Left cardiac atrium (tissue), 4 donors: ENCODE measurements around the gene N4BP3. TPM values are rescaled to one million over a fixed set of nuclear protein-coding genes. Genes with fewer than 3 reads are reported as not detected.
"Not testable (repeated sequence)": the region's sequence is repeated elsewhere in the genome, so short reads cannot be mapped to it uniquely, and the experiment has no call there.

ENCODE experiments used
- ATAC-seq, 2 donors: fragments of 200-7000 bp; cut with Tn5 transposase; one replicate each; pipeline ENCODE4 v1.9.1; 2020; ENCODE audit warnings: mild to moderate bottlenecking in 2 of 2, moderate library complexity in 2 of 2
- DNase-seq: peaks from one replicate; pipeline ENCODE4 v3.0.0-alpha.2; 2020
- intact Hi-C, 2 donors: fragments of 100-400 bp; cut with DNase I; formaldehyde crosslinking; loops; one replicate each; pipeline versions ENCODE4 v1.14.1 to v1.15.1; 2022 to 2023
- total RNA-seq, 2 donors: library from RNA; stranded (reverse); fragmentation: NEBNext Ultra II Directional; extraction: Animal tissue kit (Norgen Biotek cat#: 25700); gene quantifications; one replicate each; pipeline ENCODE4 v1.2.1, GENCODE V29; 2021
- donor health status: DM: no; HTN: yes; CAD: no.
- donor health status: DM: no; HTN: yes; CAD: no; lungs with severe emphysema.
- donor health status: DM: yes; HTN: yes; CAD: no.
- donor health status: Dilated cardiomyopathy.

Gene N4BP3
- total RNA-seq, 2 donors from 2014 or later, result 1.5 TPM

- DNase-seq, result no peak
- intact Hi-C loops, result no loop called here
- ATAC-seq, result no peak
Observed at GRCh38 chr5:178117923-178118701, 4.8 kb downstream of the N4BP3 start.

- no peak for DNase-seq
- no peak for ATAC-seq
- intact Hi-C loops, result no loop called here
Observed at GRCh38 chr5:178119915-178120606, 6.7 kb downstream of the N4BP3 start.

- DNase-seq (peak; percentile 71), ATAC-seq (peak; percentile 53 to 54)
- intact Hi-C loops, result no loop called here
Observed at GRCh38 chr5:178120607-178121357, 7.5 kb downstream of the N4BP3 start.

GRCh38 chr5:178121391-178122276, 8.3 kb downstream of the N4BP3 start:
- ATAC-seq, result peak; percentile 22 to 38
- intact Hi-C loops, result no loop called here
- DNase-seq, result no peak

GRCh38 chr5:178122346-178122745, 9.0 kb downstream of the N4BP3 start:
- DNase-seq (no peak), ATAC-seq (no peak)
- intact Hi-C loops, result no loop called here

DNA sequence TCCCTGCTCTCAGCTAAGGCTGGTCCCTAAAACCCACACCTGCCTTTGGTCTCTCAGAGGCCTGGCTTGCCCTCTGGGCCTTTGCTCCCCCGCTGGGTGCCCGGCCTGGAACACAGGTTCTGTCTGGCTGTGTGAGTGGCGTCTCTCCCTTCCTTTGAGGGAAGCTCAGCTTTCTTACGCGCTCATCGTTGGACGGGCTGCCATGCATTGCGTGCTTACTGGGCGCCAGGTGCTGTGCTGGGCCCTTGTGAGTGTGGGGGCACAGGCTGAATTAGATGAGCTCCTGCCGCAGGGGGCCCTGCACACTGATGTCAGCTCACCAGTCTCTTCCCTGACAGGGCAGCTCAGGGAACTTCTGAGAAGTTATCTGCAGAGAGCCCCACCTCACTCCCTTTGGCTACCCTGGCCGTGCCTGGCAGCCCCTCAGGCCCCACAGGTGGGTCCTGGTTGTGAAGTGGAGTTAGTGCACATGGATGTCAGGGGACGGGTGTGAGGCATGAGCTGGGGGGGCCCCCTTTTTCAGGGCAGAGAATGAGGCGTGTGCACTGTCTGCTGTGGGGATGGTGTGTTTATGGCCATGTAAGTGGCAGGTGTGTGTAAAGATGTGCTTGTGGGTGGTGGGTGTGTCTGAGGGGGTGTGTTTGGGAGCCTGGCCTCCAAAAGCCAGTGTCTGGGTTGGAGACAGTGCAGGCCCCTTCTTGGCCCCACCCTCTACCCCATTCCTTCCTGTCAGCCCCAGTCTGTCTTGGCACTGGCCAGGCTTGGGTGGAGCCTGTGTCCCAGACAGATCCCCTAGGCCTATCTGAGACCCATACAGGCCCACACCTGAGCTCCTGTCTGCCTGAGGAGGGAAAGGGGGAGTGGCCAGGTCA, 10.0 kb downstream of the N4BP3 start:
- intact Hi-C loops, result no loop called here
- peak in 1 of 2 donors; percentile 18 for ATAC-seq
- no peak for DNase-seq

DNA sequence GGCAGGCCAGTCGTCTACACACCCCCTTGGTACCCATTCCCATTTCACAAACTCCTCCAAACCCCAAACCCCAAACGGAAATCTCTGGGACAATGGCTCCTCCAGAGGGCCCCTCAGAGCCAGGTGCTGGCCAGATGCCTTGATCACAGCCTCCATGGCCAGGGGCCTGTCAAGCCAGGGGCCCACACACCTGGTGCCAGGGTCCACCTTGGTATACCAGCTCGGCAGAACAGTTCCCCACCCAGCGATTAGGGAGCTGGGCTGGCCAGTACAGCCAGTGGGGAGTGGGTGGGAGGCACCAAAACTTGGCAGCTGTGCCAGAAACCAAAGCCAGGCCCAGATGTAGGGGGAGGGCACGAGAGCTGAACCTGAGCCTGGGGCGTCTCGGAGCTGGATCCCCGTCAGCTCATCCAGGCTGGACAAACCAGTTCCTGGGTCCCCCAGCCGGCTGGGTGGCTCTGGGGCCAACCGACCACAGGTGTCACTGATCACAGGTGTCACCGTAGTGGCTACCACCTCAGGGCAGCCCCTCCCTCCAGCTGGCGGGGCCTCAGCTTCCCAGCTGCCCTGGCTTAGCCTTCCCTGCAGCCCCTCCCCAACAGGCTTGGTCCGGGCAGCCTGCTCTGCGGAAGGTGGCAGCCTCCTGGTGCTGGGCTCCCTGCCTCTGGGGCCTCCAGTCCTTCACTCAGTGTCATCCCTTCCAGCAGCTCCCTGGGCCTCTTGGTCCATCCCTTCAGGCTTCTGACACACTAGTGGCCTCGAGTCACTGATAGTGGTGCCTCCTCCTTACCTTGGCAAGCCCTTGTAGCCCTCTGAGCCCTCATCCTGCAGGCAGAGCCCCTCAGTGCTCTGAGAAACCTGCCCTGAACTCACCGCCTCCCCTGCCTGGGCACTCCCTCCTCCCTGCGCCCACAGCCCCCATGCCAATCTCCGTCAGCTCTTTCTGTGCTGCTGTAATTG, 10.9 kb downstream of the N4BP3 start:
- ATAC-seq, result peak in 1 of 2 donors; percentile 11
- intact Hi-C loops, result no loop called here
- no peak for DNase-seq

DNA sequence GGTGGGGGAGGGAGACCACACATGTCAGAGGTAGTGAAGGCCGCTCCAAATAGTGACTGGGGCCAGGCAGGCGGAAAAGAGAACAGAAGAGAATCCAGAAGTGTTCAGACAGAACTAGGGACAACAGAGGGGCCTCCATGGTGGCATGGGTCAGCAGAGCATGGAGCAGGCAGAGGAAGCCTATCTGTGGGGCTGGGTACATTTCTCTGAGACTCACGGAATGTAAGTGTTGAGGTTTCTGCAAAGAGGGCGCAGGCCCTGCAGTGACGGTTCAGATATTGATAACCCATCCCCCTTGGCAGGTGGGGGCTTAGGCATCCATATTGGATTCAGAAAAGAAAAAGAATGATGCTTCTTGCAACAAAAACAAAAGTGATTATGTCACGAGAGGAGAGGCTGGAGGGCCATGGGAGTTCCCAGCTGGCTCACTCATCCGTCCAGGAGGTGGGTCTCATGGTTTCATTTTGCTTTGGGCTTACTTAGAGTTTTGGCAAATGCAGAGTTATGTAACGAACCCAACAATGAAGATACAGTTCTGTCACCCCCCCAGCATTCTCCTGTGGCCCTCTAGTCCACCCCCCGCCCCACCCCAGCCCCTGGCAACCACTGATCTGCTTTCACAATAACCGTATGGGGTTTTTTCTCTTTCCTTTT, 12.0 kb downstream of the N4BP3 start:
- intact Hi-C loops, result no loop called here
- DNase-seq, result no peak
- no peak for ATAC-seq

GRCh38 chr5:178126556-178126955, 13.2 kb downstream of the N4BP3 start:
- ATAC-seq (no peak), DNase-seq (no peak)
- intact Hi-C loops, result no loop called here

- DNase-seq, ATAC-seq, intact Hi-C loops: not testable (repeated sequence)
Observed at GRCh38 chr5:178127300-178128009, 14.1 kb downstream of the N4BP3 start.

- ATAC-seq (no peak), DNase-seq (no peak)
- intact Hi-C loops, result no loop called here
Observed at GRCh38 chr5:178129296-178129695, 16.0 kb downstream of the N4BP3 start.

GRCh38 chr5:178130234-178130575, 16.9 kb downstream of the N4BP3 start:
- ATAC-seq, intact Hi-C loops: not testable (repeated sequence)

DNA sequence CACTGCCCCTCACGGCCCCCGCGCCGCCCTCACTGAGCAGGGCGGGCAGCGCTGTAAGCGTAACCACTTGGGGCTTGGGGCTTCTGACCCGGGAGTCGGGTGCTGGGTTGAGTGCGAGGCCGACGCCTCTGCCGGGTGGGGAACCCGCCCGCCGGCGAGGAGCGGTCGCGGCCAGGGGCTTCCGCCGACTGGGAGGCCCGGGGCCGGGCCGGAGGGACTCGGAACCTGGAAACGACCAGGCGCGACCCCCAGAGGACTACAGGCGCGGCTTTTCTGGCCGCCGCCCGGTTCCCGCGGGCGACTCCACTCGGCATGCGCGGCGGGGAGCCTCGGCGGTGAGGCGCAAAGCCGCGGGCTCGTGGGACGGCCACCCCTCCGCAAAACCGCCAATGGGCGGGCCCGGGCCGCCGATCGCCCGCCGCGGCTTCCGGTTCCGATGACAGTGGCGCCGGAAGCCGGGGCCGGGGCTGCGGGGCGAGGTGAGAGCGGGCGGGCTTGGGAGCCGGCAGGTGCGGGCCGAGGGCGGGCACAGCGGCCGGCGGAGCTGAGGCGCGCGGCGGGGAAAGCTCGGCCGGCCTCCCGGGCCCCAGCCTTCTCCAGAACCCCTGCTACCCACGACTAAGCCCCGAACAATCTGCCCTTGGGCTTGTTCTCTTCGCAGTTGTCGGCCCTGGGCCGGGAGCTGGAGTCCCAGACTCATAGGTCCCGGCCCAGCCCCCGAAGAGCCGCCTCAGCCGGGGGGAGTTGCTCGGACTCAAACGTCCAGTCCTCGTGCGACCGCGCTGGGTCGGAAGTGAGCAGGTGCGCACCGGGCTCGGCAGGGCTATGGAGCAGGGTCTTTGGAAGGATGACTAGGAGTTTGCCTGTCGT, 17.5 kb downstream of the N4BP3 start, which contains the start of gene RMND5B:
Gene RMND5B, plus strand, starts transcription at position 439 of the 870 bp plus-strand sequence. CDS start 7,106 bp downstream, outside the sequence.
- intact Hi-C loops, result no loop called here
- DNase-seq (peak; percentile 88), ATAC-seq (peak; percentile 98)

More at GRCh38 chr5:178130234-178130575, 16.9 kb downstream of the N4BP3 start:
- DNase-seq, result not testable (repeated sequence)

DNA sequence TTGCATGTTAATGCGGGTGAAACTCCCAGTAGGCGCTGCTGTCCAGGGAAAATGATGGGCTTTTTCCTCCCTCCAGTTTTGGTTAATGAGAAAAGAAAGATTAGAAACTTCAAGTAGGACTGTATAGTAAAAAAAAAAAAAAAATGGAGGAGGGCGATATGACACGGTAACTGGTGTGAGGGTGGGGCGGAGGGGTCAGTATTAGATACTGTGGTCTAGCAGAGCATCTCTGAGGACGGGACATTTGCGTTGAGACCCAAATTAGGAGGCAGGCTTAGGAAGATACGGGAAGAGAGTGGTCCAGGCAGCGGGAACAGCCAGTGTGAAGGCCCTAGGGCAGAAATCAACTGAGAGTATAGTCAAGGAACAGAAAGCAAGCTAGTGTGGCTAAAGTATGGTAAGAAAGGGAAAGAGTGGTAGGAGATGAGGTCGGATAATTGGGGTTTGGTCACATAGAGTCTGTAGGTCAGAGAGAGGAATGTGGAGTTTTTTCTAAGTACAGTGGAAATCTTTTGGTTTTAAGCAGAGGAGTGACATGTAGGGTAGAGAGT, 18.2 kb downstream of the N4BP3 start:
- ATAC-seq, result no peak
- no peak for DNase-seq
- intact Hi-C loops, result no loop called here
